OCI-LY3 (cell line): ENCODE results near the gene YWHAG.
"Not testable (repeated sequence)": the region's sequence is repeated elsewhere in the genome, so short reads cannot be mapped to it uniquely, and the experiment has no call there.

ENCODE experiments used
- EZH2phosphoT487 ChIP-seq: fragments of 200-600 bp; shearing (Covaris generic); IDR thresholded peaks from 2 replicates; pipeline ENCODE4 v1.6.1; 2018; ENCODE audit warnings: antibody characterized with exemption, mixed run types, low read depth
- TF ChIP-seq, protein P1 (sequence below): fragments of 200-600, 300-600 bp; sonication (generic); IDR thresholded peaks from 2 replicates; pipeline ENCODE4 v1.5.1; 2014; ENCODE audit warnings: antibody characterized with exemption, low read length, low read depth

DNA sequence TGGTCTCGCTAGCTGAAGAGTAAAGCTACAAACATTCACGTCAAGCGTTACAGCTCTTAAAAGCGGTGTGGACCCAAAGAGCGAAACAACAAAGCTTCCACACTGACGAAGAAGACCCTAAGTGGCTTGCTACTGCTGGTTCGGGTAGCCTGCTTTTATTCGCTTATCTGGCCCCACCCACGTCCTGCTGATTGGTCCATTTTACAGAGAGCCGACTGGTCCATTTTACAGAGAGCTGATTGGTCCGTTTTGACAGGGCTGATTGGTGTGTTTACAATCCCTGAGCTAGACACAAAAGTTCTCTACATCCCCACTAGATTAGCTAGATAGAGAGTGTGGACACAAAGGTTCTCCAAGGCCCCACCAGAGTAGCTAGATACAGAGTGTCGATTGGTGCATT lies 49.9 kb downstream of the YWHAG start:
- TF ChIP-seq, protein P1, sequence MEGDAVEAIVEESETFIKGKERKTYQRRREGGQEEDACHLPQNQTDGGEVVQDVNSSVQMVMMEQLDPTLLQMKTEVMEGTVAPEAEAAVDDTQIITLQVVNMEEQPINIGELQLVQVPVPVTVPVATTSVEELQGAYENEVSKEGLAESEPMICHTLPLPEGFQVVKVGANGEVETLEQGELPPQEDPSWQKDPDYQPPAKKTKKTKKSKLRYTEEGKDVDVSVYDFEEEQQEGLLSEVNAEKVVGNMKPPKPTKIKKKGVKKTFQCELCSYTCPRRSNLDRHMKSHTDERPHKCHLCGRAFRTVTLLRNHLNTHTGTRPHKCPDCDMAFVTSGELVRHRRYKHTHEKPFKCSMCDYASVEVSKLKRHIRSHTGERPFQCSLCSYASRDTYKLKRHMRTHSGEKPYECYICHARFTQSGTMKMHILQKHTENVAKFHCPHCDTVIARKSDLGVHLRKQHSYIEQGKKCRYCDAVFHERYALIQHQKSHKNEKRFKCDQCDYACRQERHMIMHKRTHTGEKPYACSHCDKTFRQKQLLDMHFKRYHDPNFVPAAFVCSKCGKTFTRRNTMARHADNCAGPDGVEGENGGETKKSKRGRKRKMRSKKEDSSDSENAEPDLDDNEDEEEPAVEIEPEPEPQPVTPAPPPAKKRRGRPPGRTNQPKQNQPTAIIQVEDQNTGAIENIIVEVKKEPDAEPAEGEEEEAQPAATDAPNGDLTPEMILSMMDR: not testable (repeated sequence)
- not testable (repeated sequence) for TF ChIP-seq EZH2phosphoT487
